ENCODE data around the gene POTEI.
"Not testable (repeated sequence)": the region's sequence is repeated elsewhere in the genome, so short reads cannot be mapped to it uniquely, and the experiment has no call there.

The POTEI gene

GRCh38 chr2:130509228-130509627, at the start of gene POTEI:
POTEI (minus strand) TSS chr2:130509328; CDS start chr2:130509235, 93 bp downstream.
- ATAC-seq = not testable (repeated sequence)

- ATAC-seq = not testable (repeated sequence)
Observed at GRCh38 chr2:130556441-130556840, 47.3 kb upstream of the POTEI start.

- ATAC-seq = not testable (repeated sequence)
Observed at GRCh38 chr2:130554178-130554577, 45.0 kb upstream of the POTEI start.

- ATAC-seq = not testable (repeated sequence)
Observed at GRCh38 chr2:130549475-130549874, 40.3 kb upstream of the POTEI start.

GRCh38 chr2:130548418-130548817, 39.3 kb upstream of the POTEI start:
- ATAC-seq = not testable (repeated sequence)

- ATAC-seq = not testable (repeated sequence)
Observed at GRCh38 chr2:130544978-130545377, 35.9 kb upstream of the POTEI start.

- not testable (repeated sequence) for ATAC-seq
Observed at GRCh38 chr2:130543785-130544528, 34.8 kb upstream of the POTEI start.

- ATAC-seq = not testable (repeated sequence)
Observed at GRCh38 chr2:130542789-130543188, 33.7 kb upstream of the POTEI start.

- not testable (repeated sequence) for ATAC-seq
Observed at GRCh38 chr2:130538271-130538670, 29.1 kb upstream of the POTEI start.

- not testable (repeated sequence) for ATAC-seq
Observed at GRCh38 chr2:130536654-130537053, 27.5 kb upstream of the POTEI start.

GRCh38 chr2:130531672-130532071, 22.5 kb upstream of the POTEI start:
- ATAC-seq = peak in 1 of 2 donors; percentile 16

GRCh38 chr2:130531225-130531624, 22.1 kb upstream of the POTEI start:
- peak; percentile 94 to 95 for ATAC-seq

GRCh38 chr2:130530212-130530611, 21.1 kb upstream of the POTEI start:
- ATAC-seq = not testable (repeated sequence)

GRCh38 chr2:130529545-130529944, 20.4 kb upstream of the POTEI start:
- not testable (repeated sequence) for ATAC-seq

- ATAC-seq = not testable (repeated sequence)
Observed at GRCh38 chr2:130527365-130527967, 18.3 kb upstream of the POTEI start.

- ATAC-seq = not testable (repeated sequence)
Observed at GRCh38 chr2:130522390-130522789, 13.3 kb upstream of the POTEI start.

GRCh38 chr2:130520992-130521391, 11.9 kb upstream of the POTEI start, which contains the start of gene CFC1B:
CFC1B (plus strand) TSS chr2:130521222; CDS start chr2:130521485, 263 bp downstream.
- not testable (repeated sequence) for ATAC-seq

- not testable (repeated sequence) for ATAC-seq
Observed at GRCh38 chr2:130518516-130519106, 9.5 kb upstream of the POTEI start.

GRCh38 chr2:130511747-130512451, 2.8 kb upstream of the POTEI start:
- not testable (repeated sequence) for ATAC-seq

GRCh38 chr2:130510807-130511746, 1.9 kb upstream of the POTEI start:
- not testable (repeated sequence) for ATAC-seq

- not testable (repeated sequence) for ATAC-seq
Observed at GRCh38 chr2:130491073-130491472, 18.1 kb downstream of the POTEI start.

GRCh38 chr2:130455413-130455812, 53.7 kb downstream of the POTEI start:
- ATAC-seq = not testable (repeated sequence)
